ENCODE measurements around the gene KCNQ2.
A peak's percentile ranks its signal among the peaks of the same experiment; 100 is the strongest.

The KCNQ2 gene

GRCh38 chr20:63454731-63455567 lies 17.5 kb downstream of the KCNQ2 start:
- DNase-seq (ENCODE audit: low read depth in 2 of 2) = no peak

GRCh38 chr20:63452821-63453523 lies 19.5 kb downstream of the KCNQ2 start:
- no peak for DNase-seq (ENCODE audit: low read depth in 2 of 2)

- DNase-seq (ENCODE audit: low read depth in 2 of 2) = no peak
These were observed 20.1 kb downstream of the KCNQ2 start for GRCh38 chr20:63452341-63452740.

GRCh38 chr20:63451821-63452220 lies 20.6 kb downstream of the KCNQ2 start:
- no peak for DNase-seq (ENCODE audit: low read depth in 2 of 2)

- no peak for DNase-seq (ENCODE audit: low read depth in 2 of 2)
These were observed 22.4 kb downstream of the KCNQ2 start for GRCh38 chr20:63449796-63450730.

GRCh38 chr20:63449025-63449424 lies 23.4 kb downstream of the KCNQ2 start:
- DNase-seq (ENCODE audit: low read depth in 2 of 2) = no peak

GRCh38 chr20:63448031-63448430 lies 24.4 kb downstream of the KCNQ2 start:
- DNase-seq (ENCODE audit: low read depth in 2 of 2) = no peak

- no peak for DNase-seq (ENCODE audit: low read depth in 2 of 2)
These were observed 25.1 kb downstream of the KCNQ2 start for GRCh38 chr20:63447320-63447719.

GRCh38 chr20:63446216-63447024 lies 26.0 kb downstream of the KCNQ2 start:
- DNase-seq (ENCODE audit: low read depth in 2 of 2) = no peak

GRCh38 chr20:63445075-63445734 lies 27.2 kb downstream of the KCNQ2 start:
- no peak for DNase-seq (ENCODE audit: low read depth in 2 of 2)

GRCh38 chr20:63444548-63444947 lies 27.9 kb downstream of the KCNQ2 start:
- DNase-seq (ENCODE audit: low read depth in 2 of 2) = no peak

GRCh38 chr20:63443606-63444395 lies 28.7 kb downstream of the KCNQ2 start:
- DNase-seq (ENCODE audit: low read depth in 2 of 2) = no peak

GRCh38 chr20:63442100-63442493 lies 30.4 kb downstream of the KCNQ2 start:
- peak; percentile 30 to 33 for DNase-seq (ENCODE audit: low read depth in 2 of 2)

- DNase-seq (ENCODE audit: low read depth in 2 of 2) = peak; percentile 3 to 11
These were observed 31.0 kb downstream of the KCNQ2 start for GRCh38 chr20:63441136-63442099.

- DNase-seq (ENCODE audit: low read depth in 2 of 2) = no peak
These were observed 32.0 kb downstream of the KCNQ2 start for GRCh38 chr20:63440366-63440955.

- no peak for DNase-seq (ENCODE audit: low read depth in 2 of 2)
These were observed 32.6 kb downstream of the KCNQ2 start for GRCh38 chr20:63439866-63440265.

- DNase-seq (ENCODE audit: low read depth in 2 of 2) = no peak
These were observed 34.3 kb downstream of the KCNQ2 start for GRCh38 chr20:63438121-63438520.

- no peak for DNase-seq (ENCODE audit: low read depth in 2 of 2)
These were observed 36.9 kb downstream of the KCNQ2 start for GRCh38 chr20:63435552-63435951.

Data from stimulated activated CD8-positive, alpha-beta memory T cell treated with anti-CD3 and anti-CD28 coated beads, Interleukin-15, amount 100 ng/mL, for 4 hours (primary cell).